Adipose tissue (tissue), 3 donors: ENCODE results near the gene ZNF577. TPM values are rescaled to one million over a fixed set of nuclear protein-coding genes. Genes with fewer than 3 reads are reported as not detected.
"Not testable (repeated sequence)": the region's sequence is repeated elsewhere in the genome, so short reads cannot be mapped to it uniquely, and the experiment has no call there.

ENCODE experiments used
- H3K27ac ChIP-seq: one replicate; pipeline ENCODE4 v1.5.1; 2013; ENCODE audit warnings: low read depth, low read length
- WGBS, 3 donors: extraction: QIAGEN DNeasy Blood & Tissue Kit; methylation state at CpG; one replicate each; pipeline ENCODE4 v1.1.7; 2013; 5-methylcytosine and 5-hydroxymethylcytosine counted together
- polyA plus RNA-seq, 3 donors: library from polyadenylated mRNA; stranded (reverse); fragments of 200-250 nt; gene quantifications; one replicate each; pipeline ENCODE4 v1.2.3, GENCODE V29; 2013
- donor health status: healthy with polysubstance abuse.
- donor health status: Bipolar disorder and iron deficiency.
- donor health status: healthy.

The ZNF577 gene
- 10 to 100 TPM in 1 of 3 donors, 1 to 10 TPM in 2; 6.7 to 11.2 (median 6.8) TPM for polyA plus RNA-seq

GRCh38 chr19:51887522-51888498 lies at the start of gene ZNF577:
ZNF577 (minus strand) TSS chr19:51887951; CDS start chr19:51880382, 7,569 bp downstream.
- 2 to 10% (median 8%) methylated on average over 56 of the region's 56 CpGs for WGBS, 3 donors
- H3K27ac ChIP-seq = no peak within 1 kb of the TSS

DNA sequence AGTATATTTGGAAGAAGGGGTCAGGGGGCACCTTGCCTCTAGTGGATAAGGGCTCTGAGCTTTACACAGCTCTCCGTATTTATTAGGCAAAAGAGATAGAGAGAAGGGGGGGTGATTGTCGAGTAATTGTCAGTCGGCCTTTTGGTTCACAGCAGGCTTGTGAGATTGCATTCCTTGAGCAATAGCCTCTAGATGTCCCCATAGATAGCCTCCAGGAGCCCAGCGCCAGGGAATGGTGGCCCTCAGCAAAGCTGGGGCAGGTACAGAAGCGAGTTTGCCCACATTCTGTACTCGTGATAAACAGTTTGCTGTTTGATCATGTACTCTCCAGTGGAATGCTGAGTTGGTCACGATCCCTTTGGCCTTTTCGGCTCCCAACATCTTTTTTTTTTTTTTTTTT lies 44.2 kb upstream of the ZNF577 start:
- 82 to 95% (median 92%) methylated on average over 8 of the region's 8 CpGs for WGBS, 3 donors
- no peak overlapping the region for H3K27ac ChIP-seq

DNA sequence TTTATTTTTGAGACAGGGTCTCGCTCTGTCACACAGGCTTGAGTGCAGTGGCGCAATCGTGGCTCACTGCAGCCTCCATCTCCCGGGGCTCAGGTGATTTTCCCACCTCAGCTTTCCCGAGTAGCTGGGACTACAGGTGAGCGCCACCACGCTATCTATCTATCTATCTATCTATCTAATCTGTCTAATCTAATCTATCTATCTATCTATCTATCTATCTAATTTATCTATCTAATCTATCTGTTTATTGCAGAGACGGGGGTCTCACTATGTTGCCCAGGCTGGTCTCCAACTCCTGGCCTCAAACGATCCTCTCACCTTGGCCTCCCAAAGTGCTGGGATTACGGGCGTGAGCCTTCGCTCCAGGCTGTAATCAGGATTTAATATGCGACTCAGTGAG lies 40.1 kb upstream of the ZNF577 start:
- H3K27ac ChIP-seq = no peak overlapping the region
- WGBS, 3 donors = 23 to 40% (median 33%) methylated on average over 13 of the region's 13 CpGs

GRCh38 chr19:51926784-51927741 lies 39.3 kb upstream of the ZNF577 start, which contains the start of gene ZNF613:
ZNF613 (plus strand) TSS chr19:51927472; CDS start chr19:51936221, 8,749 bp downstream.
- WGBS, 3 donors = 0 to 1% (median 1%) methylated on average over 52 of the region's 52 CpGs
- no peak within 1 kb of the TSS for H3K27ac ChIP-seq

- 12 to 21% (median 14%) methylated on average over 11 of the region's 11 CpGs for WGBS, 3 donors
- H3K27ac ChIP-seq = no peak overlapping the region
These were observed 38.7 kb upstream of the ZNF577 start for GRCh38 chr19:51926426-51926783.

DNA sequence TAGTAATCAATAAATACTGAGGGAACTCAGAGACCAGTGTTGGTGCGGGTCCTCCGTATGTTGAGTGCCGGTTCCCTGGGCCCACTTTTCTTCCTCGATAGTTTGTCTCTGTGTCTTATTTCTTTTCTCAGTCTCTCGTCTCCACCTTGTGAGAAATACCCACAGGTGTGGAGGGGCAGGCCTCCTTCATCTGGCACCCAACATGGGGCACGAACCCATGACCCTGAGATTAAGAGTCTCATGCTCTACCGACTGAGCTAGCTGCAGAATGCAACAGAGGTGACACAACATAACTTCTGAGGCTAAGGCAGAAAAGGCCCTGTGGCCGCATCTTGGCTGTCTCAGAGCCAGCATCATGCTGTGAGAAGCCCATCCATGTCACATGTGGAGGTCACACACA lies 34.2 kb upstream of the ZNF577 start:
- no peak overlapping the region for H3K27ac ChIP-seq
- 88 to 92% (median 92%) methylated on average over 8 of the region's 8 CpGs for WGBS, 3 donors

DNA sequence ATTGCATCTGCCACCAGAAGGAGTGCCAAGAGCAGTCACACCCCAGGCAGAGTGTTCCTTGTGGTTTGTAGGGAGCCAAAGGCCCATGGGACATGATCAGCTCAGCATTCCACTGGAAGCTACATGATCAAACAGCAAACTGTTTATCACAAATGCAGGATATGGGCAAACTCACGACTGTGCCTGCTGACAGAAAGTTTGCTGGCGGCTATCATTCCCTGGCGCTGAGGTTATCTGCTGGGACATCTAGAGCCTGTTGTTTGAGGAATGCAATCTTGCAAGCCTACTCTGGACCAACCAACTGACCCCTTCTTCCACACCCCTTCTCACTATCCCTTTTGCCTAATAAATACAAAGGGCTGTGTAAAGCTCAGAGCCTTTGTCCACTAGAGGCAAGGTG lies 31.9 kb upstream of the ZNF577 start:
- WGBS, 3 donors = 81 to 91% (median 89%) methylated on average over 3 of the region's 3 CpGs

DNA sequence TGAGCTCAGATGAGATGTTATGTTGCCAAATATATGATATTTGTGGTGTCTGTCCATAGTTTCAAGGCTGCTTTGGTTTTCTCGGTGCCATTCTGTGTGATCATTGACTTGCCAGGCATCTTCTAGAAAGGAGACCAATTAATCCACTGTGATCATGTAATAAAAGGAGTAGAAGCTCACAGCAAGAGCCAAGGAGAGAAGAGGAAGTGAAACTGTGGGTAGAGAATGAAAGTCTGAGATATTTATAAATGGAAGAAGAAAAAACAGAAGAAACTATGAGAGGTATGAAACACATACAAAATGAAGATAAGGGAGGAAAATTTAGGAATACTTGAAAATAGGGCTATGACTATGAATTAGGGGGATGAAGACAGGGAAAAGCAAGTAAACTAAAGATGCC lies 28.4 kb upstream of the ZNF577 start:
- 79 to 96% (median 86%) methylated on average over 1 of the region's 1 CpG for WGBS, 3 donors
- H3K27ac ChIP-seq = no peak overlapping the region

More for the DNA sequence above, 31.9 kb upstream of the ZNF577 start:
- no peak overlapping the region for H3K27ac ChIP-seq

DNA sequence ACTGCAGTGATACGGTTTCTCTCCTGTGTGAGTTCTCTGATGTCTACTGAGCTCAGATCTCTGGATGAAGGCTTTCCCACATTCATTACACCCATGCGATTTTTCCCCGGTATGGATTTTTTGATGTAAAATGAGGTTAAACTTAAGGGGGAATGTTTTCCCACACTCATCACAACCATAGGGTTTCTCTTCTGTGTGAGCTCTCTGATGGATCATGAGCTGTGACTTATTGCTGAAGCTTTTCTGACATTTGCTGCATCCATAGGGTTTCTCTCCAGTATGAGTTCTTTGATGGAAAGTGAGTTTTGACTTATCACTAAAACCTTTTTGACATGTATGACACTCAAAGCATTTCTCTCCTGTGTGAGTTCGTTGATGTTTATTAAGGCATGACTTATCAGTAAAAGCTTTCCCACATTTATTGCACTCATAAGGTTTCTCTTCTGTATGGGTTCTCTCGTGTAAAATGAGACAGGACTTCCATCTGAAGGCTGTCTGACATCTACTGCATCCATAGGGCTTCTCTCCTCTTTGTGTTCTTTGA lies 27.6 kb upstream of the ZNF577 start:
- 70 to 83% (median 71%) methylated on average over 5 of the region's 5 CpGs for WGBS, 3 donors
- no peak overlapping the region for H3K27ac ChIP-seq

GRCh38 chr19:51907981-51908380 lies 20.2 kb upstream of the ZNF577 start:
- WGBS, 3 donors = 18 to 30% (median 27%) methylated on average over 5 of the region's 5 CpGs
- H3K27ac ChIP-seq = not testable (repeated sequence)

- not testable (repeated sequence) for H3K27ac ChIP-seq
- 30 to 47% (median 43%) methylated on average over 9 of the region's 9 CpGs for WGBS, 3 donors
These were observed 18.4 kb upstream of the ZNF577 start for GRCh38 chr19:51906108-51906507.

- not testable (repeated sequence) for H3K27ac ChIP-seq
- 78 to 92% (median 90%) methylated on average over 3 of the region's 3 CpGs for WGBS, 3 donors
These were observed 17.9 kb upstream of the ZNF577 start for GRCh38 chr19:51905639-51906038.

DNA sequence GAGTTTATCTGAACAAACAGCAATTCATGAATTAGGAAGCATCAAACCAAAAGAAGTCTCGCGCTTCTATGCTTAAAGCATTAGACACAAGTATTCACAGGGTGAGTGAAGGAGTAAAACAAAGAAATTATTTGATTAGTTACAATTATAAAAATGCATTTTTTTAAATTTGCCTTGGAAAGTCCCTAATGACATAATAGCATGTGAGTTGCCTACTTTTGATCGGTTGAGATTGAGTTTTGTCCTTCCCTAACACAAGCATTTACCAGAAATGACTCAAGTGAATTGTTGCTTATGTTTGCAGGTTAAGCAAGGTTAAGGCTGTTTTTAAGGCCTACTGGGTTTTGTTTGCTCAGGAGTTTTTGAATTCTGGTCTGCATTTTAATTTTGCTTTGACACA lies 17.5 kb upstream of the ZNF577 start:
- no peak overlapping the region for H3K27ac ChIP-seq
- 33 to 45% (median 44%) methylated on average over 3 of the region's 3 CpGs for WGBS, 3 donors

DNA sequence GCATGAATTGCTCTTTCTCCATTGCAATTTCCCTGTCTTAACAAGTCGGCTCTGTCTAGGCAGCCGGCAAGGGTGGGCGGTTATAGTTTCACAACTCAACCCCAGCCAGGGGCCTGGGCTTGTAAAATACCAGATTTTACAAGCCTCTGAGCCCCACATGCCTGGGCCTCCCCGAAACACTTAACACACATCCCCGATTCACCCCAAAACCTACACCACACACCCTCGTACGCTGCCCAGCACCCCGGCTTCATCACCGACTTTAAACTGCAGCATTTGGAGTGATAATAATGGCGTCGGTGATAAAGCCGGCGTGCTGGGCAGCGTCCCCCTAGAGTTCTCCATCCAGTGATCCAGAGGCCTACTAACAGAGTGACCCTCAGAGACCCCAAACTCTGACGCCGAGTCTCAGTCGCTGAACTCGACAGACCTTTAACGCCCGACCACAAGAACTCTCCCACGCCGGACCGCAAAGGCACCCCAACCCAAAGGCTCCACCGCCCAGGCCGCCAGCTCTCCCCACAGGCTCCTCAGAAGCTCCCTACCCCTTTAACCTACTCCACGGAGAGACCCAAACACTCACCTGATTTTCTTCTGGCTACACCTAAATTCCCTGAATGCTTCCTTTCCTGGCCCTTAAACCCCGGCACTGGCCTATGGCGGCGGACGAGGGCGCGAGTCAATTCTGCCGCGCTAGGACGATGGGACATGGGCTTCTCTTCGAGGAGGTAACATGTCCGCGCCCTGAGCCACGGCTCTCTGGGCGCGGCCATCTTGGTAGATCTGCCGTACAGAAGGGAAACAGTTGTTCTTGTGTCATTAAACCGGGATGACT lies 16.8 kb upstream of the ZNF577 start, which contains the start of gene ZNF649:
Gene ZNF649, minus strand, starts transcription at position 687 of the 835 bp plus-strand sequence. CDS start 4,910 bp downstream, outside the sequence.
- H3K27ac ChIP-seq = no peak within 1 kb of the TSS
- 0 to 1% (median 0%) methylated on average over 43 of the region's 43 CpGs for WGBS, 3 donors

DNA sequence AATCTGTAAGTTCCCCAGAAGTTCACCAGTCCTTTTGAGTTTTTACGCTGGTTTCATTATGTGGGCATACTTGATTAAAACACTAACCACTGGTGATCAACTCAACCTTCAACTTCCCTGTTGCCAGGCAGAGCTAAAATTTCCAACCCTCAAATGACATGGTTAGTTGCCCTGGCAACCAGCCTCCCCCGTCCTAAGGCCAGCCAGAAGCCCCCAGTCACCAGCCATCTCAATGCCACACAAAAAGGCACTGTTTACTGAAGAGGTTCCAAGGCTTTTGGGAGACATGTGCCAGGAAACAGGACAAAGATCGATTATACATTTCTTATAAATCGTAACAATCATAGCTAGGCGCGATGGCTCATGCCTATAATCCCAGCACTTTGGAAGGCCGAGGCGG lies 15.4 kb upstream of the ZNF577 start:
- WGBS, 3 donors = 76 to 88% (median 80%) methylated on average over 8 of the region's 8 CpGs
- no peak overlapping the region for H3K27ac ChIP-seq

DNA sequence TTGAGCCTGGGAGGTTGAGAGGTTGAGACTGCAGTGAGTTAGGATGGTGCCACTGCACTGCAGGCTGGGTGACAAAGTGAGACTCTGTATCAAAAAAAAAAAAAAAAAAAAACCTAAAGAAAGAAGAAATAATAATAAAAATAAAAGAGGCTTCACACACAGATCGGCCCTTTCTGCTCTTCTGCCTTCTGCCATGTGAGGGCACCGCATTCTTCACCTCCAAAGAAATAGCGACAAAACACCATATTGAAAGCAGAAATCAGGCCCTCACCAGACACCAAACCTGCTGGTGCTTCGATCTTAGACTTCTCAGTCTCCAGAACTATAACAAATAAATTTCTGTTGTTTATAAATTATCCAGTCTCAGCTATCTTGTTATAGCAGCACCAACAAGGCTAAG lies 14.1 kb upstream of the ZNF577 start:
- WGBS, 3 donors = 91 to 97% (median 91%) methylated on average over 4 of the region's 4 CpGs
- H3K27ac ChIP-seq = no peak overlapping the region

DNA sequence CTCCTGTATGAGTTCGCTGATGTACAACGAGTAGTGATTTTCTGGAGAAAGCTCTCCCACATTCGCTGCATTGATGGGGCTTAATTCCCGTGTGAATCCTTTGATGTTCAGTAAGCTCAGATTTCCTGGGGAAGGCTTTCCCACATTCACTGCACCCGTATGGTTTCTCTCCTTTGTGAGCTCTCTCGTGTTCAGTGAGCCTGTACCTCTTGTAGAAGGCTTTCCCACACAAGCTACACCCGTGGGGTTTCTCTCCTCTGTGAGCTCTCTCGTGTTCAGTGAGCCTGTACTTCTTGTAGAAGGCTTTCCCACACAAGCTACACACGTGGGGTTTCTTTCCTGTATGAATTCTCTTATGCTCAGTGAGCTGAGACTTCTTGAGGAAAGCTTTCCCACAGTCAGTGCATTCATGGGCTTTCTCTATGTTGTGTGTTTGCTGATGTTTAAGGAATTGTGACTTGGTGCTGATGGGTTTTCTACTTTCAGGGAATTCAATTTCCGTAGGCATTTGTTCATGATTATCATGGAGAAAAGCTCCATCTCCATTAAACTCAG lies 3.5 kb upstream of the ZNF577 start:
- 97 to 99% (median 98%) methylated on average over 10 of the region's 10 CpGs for WGBS, 3 donors
- no peak overlapping the region for H3K27ac ChIP-seq
